ENCODE data around the gene CGNL1.

CGNL1 gene

DNA sequence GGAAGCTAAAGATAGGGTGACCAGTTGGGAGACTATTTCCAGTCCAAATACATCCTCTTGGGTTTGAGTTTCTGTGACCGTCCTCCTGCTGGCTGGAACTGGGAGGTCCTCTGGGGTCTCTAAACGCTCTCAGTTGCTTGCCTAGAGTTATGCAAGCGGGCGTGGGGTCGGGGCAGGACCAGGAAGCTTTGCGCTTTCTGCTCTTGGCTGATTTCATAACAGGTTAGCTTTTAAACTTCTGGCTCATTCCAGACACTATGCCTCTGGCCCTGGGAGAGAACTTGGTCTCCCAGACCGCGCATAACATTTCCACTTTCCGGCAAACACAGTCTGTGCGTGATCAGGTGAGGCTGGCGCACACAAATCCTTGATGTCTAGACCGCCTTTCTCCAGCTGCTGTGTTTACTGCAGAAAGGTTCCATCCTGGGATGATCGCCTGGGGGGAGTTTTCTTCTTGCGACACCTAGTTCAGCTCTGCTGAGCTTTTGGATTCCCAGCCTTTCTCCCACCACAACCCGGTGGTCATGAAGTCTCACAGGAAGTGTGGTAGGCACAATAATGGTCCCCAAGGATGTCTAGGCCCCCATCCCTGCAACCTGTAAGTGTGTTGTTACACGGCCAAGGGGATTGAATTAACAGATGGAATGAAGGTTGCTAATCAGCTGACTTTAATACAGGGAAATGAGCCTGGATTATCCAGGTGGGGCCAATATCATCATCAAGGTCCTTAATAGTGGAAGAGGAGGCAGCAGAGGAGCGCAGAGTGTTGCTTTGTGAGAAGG, 23.6 kb upstream of the CGNL1 start:
- in situ Hi-C loops (cut with MboI; ENCODE audit: low sequenced_read_pairs): no loop called here

DNA sequence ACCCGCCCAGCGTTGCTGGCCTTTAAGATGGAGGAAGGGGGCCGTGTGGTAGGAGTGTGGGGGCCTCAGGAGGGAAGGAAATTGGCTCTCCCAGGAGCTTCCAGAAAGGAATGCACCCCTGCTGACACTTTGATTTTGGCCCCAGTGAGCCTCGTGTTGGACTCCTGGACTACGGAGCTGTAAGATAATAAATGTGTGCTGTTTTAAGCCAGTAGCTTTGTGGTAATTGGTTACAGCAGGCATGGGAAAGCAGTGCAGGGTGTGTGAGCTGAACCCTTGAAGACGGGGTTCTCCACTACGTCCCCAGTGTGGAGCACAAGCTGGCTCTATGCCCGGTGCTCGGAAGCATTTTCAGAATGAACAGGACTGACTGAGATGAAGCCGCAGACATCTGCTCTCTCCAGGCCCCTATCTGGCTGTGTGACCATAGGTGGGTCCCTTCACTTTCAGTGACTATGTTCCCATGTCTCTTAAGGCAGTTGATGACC, 22.9 kb upstream of the CGNL1 start:
- in situ Hi-C loops (cut with MboI; ENCODE audit: low sequenced_read_pairs): no loop called here

DNA sequence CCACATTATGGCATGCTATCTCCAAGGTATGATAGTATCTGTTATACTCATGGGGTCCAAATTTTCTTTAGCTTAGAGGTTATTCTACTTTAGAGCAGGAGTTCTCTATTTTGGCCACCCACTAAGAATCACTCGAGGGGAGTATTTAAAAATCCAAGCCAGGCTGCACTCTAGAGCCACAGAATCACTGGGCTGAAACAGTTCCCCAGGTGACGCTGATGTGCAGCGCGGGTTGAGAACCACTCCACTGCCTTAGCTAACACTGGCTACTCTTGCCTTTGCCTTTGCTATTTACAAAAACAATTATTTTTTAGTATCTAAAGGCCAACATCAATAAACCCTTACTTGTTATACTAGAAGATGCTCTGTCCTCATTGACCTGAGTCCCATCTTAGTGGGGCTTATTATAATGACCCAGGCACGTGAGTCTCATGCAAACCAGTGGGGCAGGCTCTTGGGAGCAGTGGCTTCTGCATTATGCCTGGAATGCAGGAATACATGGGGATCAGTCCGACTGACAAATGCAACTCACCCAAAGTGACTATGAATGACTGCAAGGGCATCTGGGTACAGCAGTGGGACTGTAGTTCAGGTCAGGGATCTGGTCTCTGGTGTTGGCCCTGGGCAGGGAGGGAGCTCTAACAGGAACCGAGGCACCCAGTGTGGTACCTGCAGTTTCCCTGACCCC, 21.7 kb upstream of the CGNL1 start:
- in situ Hi-C loops (cut with MboI; ENCODE audit: low sequenced_read_pairs): no loop called here

DNA sequence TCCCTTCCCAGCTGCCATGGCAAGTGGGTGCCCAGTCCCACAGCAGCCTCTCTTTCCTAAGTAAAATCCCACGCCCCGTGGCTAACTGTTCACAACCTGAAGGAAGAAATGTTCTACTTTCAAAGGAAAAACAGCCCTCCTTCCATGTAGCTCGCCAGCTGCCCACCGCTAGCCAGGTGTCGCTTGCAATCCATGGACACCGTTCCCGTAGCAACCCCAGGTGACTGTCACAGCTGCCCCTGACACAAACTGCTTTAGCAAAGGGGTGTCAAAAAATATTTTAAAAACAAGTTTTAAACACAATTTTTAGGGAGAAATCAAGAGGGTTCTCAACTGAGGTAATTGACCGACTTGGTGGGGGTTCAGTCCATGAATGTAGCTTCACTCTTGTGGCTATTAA, 21.0 kb upstream of the CGNL1 start:
- in situ Hi-C loops (cut with MboI; ENCODE audit: low sequenced_read_pairs): no loop called here

DNA sequence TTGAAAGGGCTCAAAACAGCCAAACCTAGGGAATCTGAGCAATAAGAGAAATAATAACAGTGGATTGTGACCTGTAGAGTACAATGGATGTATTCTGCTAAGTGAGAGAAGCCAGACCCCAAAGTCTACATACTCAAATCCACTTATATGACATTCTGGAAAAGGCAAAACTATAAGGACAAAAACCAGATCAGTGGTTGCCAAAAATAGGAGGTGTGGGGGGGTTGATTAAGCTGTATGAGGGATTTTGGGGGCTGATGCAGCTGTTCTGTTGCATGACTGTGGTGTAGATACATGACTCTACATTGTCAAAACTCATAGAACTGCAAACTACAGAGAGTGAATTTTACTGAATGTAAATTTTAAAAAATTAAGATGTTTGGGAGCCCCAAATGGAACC, 20.1 kb upstream of the CGNL1 start:
- in situ Hi-C loops (cut with MboI; ENCODE audit: low sequenced_read_pairs): no loop called here

DNA sequence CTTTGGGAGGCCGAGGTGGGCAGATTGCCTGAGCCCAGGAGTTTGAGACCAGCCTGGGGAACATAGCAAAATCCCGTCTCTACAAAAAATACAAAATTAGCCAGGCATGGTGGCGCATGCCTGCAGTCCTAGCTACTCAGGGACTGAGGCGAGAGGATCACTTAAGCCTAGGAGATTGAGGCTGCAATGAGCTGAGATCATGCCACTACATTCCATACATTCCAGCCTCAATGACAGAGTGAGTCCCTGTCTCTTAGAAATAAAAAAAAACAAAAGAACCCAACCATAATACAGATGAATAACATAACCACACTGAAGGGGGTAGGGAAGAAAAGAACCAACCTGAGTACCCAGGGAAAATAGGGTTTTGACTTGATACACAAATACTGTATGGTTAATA, 19.7 kb upstream of the CGNL1 start:
- in situ Hi-C loops (cut with MboI; ENCODE audit: low sequenced_read_pairs): no loop called here

DNA sequence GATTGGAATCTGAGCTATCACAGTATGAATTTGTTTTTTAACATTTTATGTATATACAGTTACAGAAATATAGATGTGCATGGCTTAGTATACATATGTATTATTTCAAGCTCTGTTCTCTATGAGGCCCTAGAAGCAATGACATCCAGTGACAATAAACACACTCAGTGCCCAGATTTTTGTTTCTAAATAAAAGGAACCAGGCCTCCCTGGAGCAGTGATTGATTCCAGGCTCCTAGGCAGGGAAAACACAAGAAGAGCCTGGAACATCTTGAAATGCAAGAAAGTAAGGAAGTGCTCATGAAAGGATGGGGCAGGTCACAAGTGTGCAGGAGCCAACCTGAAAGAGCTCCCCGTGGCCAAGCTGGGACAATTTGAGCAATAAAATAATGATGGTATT, 18.5 kb upstream of the CGNL1 start:
- in situ Hi-C loops (cut with MboI; ENCODE audit: low sequenced_read_pairs): no loop called here

DNA sequence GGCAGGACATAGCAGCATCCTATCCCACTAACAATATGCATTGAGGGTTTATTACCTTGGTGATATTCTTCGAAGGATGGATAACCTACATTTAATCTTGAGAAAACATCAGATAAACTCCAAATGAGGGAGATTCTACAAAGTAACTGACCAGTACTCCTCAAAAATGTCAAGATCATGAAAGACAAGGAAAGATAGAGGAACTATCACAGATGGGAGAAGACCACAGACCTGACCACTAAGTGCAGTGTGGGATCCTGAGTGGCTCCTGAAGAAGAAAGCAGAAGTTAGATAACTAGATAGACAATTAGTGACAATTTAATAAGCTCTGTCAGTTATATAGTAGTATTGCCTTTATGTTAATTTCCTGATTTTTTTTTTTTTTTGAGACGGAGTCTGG, 17.7 kb upstream of the CGNL1 start:
- in situ Hi-C loops (cut with MboI; ENCODE audit: low sequenced_read_pairs): no loop called here

DNA sequence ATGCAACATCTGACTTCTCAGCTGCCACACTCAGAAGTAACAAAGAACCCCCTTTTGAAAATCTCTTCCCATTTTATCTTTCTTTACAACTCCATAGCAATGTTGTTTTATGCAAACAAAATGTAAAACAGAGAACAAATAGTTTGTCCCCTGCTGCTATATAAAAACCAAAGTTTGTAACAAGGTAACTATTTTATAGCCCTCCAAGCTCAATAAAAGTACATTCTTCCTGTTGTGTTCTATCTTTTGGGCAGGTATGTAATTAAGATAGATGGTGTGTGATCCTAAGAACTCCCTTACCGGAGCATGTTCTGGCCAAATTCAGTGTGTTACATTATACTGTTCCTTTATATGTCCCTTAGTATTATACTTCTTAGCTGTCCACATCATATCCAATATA, 12.6 kb upstream of the CGNL1 start:
- in situ Hi-C loops (cut with MboI; ENCODE audit: low sequenced_read_pairs): no loop called here

DNA sequence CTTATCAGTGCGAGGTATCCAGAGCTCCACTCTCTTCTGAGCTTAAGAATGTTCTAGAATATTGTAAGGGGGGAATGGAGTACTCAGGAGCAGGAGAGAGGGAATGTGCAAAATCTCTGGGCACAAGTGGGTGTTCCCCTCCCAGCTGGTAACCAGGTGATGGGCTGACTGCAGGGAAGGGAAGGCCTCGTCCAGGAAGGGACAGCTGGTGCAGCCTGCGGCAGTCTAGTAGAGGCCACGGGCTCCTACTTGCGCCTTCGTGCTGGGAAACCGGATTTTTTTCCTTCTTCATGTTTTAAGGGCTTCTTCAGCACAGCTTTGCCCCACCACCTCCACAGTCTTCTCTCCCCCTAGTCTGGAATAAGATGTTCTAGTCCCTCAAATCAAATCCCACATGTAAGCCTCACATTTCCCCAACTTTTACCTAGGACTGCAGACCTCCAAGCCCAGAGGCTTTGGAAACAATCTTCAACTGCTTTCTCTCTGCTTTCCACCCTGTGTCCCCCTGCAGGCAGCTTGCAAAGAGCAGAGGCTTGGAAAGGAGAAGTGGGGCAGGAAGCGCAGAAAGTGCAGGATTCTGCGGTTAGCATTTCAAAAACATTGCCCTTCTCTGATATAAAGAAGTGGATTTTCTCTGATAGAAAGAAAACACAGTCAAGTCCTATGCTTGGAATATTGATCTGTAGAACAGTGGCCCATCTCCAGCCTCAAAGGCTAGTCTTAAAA, 11.9 kb upstream of the CGNL1 start:
- in situ Hi-C loops (cut with MboI; ENCODE audit: low sequenced_read_pairs): no loop called here

DNA sequence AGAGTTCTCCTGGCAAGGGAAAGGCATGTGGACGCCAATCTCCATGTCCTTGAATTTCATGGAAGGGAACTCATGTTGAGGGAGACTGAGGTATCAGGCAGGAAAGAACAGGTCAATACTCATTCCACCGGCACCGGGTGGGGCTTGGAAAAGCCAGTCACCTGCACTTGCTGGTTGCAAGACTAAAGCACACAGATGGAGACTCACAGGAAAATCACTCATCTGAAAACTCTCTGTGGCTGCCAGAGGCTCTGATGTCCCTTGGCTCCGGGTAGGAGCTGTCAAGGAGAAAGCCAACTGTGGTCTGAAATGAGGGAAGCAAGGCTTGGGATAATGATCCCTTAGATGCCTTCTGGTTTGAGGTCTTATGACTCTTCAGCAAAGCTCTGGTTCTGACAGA, 8.7 kb upstream of the CGNL1 start:
- in situ Hi-C loops (cut with MboI; ENCODE audit: low sequenced_read_pairs): no loop called here

DNA sequence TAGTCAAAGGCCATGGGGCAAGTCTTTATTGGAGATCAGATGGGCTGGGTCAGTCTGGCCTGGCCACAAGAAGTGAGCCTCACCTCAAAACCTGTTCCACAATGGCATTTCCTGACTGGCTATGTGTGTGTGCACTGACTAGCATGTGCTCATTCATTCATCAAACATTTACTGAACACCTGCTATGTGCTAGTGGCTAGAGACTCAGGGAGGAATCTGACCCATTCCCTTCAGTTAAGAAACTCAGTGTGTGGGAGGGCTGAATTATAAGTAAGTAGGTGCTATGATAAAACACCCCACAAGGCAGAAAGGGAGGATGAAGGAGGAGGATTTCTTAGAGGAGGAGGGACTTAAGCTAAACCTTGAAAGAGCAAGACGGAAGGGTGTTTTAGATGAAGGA, 5.4 kb upstream of the CGNL1 start:
- in situ Hi-C loops (cut with MboI; ENCODE audit: low sequenced_read_pairs): no loop called here

DNA sequence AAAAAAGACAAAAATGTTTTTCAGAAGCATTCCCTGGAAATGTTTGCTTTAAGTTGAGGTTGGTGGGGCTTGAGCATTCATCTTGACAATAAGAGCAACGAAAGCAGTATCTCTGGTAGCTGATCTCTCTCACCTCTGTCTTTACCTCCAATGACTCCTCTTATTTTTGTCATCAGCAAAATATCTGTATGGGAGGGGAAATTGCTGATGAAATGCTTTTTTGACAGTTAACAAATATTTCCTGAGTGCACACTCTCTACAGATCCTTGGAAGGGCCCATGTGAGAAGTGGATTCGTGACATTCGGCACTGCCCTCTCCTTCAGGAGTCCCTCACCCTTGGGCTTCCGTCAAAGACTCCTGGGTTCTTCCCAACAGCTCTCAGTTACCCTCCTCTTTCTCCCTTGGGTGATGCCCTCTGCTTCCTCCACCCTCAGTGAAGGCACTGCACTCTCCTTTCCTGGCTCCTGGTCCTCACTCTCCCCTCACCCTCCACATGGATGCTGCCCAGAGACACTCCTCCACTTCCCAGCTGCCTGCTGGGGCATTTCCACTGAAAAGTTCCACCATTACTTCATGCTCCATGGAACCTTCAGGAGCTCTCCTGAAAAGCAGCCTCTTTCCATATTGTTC, 2.9 kb upstream of the CGNL1 start:
- in situ Hi-C loops (cut with MboI; ENCODE audit: low sequenced_read_pairs): no loop called here

DNA sequence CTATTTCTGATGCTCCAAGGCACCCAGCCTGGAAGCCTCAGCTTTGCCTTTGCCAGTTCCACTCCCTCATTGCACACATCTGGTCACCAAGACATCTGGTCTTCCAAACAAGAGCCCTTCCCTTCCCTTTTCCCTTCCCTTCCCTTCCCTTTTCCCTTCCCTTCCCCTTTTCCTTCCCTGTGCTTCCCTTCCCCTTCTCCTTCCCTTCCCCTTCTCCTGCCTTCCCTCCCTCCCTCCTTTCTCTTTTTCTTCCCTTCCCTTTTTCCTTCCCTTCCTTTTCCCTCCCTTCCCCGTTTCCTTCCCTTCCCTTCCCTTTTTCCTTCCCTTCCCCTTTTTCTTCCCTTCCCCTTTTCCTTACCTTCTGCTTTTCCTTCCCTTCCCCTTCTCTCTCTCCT, 2.4 kb upstream of the CGNL1 start:
- in situ Hi-C loops (cut with MboI; ENCODE audit: low sequenced_read_pairs): no loop called here

DNA sequence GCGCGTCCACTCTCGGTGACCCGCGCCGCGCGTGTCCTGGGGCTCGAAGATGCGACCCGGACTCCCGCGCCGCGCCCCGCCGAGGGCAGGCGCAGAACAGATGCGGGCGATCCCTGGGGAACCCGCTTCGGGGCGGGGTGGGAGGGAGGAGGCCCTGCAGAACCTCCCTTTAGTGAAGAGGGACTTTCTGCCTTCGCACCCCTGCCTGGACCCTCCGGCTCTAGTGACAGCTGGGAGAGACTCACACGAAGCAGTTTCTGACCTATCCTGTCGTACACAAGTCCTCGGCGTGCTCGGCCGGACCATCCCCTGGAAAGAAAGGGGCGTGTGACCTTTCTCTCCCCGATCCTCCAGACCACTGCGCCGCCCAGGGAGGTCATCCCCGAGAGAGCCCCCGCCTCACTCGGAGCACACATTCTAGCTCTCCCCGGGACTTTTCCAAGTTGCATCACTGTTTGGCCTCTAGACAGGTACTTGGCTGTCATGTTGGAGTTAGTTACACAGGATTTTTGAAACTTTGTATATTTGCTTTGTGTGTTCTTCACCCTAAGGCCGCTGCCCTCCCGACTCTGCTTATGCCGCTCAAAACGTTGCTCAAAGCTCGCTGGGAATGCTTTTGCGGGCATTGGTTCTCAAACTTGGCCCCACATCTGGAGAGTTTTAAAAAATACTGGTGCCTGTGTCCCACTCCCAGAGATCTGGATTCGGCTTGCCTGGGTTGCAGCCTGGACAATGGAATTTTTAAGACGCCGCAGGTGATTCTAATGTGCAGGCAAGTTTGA, 582 bp downstream of the CGNL1 start:
- in situ Hi-C loops (cut with MboI; ENCODE audit: low sequenced_read_pairs): no loop called here

DNA sequence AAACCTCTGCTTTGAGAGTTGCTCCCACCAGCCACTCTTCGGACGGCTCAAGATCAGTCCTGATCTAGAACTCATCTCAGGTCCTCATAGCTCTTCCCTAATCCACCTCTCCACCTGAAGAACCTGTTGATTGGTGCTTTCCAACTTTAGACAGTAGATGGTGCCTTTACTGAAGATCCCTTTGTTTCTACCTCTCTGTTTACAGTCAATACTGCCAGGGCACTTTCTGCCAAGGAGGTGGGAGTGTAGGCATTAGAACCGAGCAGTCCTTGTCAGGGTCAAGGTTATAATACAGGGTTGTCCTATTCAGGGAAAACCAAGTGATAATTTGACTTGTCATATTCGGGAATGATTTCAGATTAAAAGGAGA, 1.2 kb downstream of the CGNL1 start:
- in situ Hi-C loops (cut with MboI; ENCODE audit: low sequenced_read_pairs): no loop called here

DNA sequence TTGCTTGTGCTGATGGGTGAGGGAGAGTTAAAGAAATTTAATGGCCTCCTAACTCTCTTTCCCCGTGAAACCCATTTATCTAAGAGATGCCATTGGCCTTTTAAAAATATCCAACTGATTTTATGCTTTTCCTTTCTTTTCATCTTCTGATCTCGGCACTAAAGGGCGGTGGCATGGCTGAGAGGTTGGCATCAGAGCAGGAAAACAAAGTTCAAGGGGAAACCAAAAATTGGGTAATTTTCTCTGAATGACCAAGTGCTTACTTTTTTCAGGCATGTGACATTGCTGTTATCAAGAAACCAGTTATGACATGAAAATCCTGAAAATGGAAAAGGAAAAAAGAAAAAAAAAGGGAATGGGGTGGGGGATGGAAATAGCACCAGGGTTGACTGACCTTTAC, 3.2 kb downstream of the CGNL1 start:
- in situ Hi-C loops (cut with MboI; ENCODE audit: low sequenced_read_pairs): no loop called here

DNA sequence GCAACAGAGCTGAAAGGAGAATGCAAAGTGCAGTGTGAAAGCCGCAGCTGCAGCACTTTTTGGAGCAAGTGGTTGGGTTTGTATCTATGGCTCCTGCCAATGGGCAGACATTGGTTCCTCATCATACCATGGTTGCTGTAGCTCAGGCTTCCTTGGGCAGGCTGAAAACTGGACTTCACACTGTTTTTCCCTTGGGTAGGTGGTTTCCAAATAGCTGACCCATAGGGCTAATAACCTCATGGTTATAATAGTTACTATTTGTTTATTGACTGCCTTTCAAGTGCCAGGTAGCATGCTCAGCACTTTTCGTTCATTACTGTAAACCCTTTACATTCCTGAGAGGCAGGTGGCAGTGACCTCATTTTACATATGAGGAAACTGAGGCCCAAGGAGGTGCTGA, 4.5 kb downstream of the CGNL1 start:
- in situ Hi-C loops (cut with MboI; ENCODE audit: low sequenced_read_pairs): no loop called here

DNA sequence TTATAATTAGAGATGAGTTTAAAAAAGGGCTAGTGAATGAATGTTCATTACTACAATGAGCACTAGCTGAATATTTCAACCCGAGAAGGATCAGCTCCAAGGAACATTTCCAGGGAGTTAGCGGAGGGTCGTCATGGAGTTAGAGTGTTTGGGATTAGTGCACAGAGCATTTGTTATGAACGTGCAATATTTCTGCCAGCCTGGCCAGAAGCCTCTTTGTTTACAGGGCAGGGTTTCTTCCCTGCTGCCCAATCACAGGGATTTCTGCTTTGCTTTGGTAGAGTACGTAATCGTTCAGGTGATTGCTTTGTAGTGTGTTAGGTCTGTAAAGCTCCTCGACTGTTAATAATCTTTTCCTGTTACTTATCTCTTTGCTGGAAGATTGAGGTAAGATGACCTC, 5.9 kb downstream of the CGNL1 start:
- in situ Hi-C loops (cut with MboI; ENCODE audit: low sequenced_read_pairs): no loop called here

DNA sequence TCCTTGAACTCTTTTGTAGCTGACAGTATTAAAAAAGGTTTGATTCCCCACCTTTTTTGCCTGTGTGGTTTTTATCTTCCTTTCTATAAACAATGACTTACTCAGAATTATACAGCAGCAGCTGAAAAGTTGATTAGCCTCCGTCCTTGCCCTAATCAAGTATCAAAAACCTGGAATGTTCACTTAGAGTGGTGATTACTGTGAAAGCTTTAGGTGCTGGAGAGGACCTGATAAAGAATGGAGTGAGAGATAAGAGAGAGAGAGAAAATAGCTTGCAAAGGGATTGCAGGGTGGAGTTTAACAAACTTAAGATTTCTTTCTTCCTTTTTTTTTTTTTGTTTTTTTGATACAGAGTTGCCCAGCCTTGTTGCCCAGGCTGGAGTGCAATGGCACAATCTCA, 6.7 kb downstream of the CGNL1 start:
- in situ Hi-C loops (cut with MboI; ENCODE audit: low sequenced_read_pairs): no loop called here

DNA sequence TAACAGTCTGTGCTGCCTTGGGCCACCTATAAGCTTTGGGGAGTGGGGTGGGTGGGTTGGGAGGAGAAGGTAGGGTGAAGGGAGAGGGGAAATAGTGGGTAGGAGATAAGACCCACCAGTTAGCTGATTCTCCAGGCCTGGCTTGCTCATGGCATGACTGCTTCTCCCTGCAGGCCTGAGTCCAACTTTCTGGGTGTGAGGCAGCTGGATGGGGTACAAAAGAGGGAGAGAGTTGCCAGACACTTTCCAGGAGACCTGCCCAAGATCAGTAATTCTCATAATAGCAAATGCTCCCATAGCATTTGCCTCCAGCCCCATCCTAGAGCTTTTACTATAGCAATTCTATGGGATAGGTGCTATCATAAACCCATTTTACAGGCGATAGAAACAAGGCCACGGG, 7.7 kb downstream of the CGNL1 start:
- in situ Hi-C loops (cut with MboI; ENCODE audit: low sequenced_read_pairs): no loop called here
